ENCODE measurements around the gene PIGQ.

DNA sequence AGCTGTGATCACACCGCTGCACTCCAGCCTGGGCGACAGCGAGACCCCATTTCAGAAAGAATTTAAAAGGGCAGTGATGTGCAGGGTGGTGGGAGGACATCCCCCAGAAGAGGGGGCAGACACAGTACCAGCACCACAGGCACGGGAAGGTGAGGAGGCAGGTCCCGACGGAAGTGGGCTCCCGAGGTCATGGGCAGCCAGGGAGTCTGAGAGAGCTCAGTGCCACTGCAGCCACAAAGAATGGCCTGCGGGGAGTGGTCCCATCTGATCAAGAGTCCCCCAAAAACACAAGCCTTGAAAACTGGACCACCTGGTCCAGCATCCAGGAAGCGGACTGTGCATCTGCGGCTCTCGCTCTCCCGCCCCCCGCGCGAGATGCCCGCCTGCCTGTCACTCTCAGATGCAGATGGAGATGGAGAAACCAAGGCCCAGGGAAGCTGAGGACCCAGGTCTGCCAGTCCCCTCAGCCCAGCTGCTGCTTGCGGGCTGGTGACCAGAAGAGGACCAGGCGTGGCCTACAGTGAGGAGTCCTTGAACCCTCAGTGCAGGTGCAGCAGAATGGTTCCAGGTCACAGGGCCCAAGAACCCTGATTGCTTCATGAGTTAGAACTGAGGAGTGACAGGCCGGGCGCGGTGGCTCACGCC is 46.5 kb upstream of the PIGQ start:
- TF ChIP-seq EZH2 (IDR thresholded peaks at IDR 0.05; ENCODE audit: low read depth, unreplicated experiment) (no peak), ZNF114 (CRISPR knock-in tag; IDR thresholded peaks at IDR 0.05) (no peak), EZH2phosphoT487 (IDR thresholded peaks at IDR 0.05; ENCODE audit: unreplicated experiment) (no peak)
- TF ChIP-seq, protein P1, sequence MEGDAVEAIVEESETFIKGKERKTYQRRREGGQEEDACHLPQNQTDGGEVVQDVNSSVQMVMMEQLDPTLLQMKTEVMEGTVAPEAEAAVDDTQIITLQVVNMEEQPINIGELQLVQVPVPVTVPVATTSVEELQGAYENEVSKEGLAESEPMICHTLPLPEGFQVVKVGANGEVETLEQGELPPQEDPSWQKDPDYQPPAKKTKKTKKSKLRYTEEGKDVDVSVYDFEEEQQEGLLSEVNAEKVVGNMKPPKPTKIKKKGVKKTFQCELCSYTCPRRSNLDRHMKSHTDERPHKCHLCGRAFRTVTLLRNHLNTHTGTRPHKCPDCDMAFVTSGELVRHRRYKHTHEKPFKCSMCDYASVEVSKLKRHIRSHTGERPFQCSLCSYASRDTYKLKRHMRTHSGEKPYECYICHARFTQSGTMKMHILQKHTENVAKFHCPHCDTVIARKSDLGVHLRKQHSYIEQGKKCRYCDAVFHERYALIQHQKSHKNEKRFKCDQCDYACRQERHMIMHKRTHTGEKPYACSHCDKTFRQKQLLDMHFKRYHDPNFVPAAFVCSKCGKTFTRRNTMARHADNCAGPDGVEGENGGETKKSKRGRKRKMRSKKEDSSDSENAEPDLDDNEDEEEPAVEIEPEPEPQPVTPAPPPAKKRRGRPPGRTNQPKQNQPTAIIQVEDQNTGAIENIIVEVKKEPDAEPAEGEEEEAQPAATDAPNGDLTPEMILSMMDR (conservative IDR thresholded peaks at IDR 0.05; ENCODE audit: low read depth in 2 of 2) = no peak
- TF ChIP-seq, protein P2, sequence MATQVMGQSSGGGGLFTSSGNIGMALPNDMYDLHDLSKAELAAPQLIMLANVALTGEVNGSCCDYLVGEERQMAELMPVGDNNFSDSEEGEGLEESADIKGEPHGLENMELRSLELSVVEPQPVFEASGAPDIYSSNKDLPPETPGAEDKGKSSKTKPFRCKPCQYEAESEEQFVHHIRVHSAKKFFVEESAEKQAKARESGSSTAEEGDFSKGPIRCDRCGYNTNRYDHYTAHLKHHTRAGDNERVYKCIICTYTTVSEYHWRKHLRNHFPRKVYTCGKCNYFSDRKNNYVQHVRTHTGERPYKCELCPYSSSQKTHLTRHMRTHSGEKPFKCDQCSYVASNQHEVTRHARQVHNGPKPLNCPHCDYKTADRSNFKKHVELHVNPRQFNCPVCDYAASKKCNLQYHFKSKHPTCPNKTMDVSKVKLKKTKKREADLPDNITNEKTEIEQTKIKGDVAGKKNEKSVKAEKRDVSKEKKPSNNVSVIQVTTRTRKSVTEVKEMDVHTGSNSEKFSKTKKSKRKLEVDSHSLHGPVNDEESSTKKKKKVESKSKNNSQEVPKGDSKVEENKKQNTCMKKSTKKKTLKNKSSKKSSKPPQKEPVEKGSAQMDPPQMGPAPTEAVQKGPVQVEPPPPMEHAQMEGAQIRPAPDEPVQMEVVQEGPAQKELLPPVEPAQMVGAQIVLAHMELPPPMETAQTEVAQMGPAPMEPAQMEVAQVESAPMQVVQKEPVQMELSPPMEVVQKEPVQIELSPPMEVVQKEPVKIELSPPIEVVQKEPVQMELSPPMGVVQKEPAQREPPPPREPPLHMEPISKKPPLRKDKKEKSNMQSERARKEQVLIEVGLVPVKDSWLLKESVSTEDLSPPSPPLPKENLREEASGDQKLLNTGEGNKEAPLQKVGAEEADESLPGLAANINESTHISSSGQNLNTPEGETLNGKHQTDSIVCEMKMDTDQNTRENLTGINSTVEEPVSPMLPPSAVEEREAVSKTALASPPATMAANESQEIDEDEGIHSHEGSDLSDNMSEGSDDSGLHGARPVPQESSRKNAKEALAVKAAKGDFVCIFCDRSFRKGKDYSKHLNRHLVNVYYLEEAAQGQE (IDR thresholded peaks at IDR 0.05; ENCODE audit: unreplicated experiment) = no peak

Measured in GM23338 (cell line).